HEK293 (cell line): ENCODE data around the gene YPEL5.

Source experiments
- CTCF ChIA-PET: fragments of 350-600 bp; formaldehyde crosslinking; extraction: SDS; loops from one replicate; lab custom pipeline; 2021; ENCODE audit warnings: antibody characterized with exemption; lab: Yijun Ruan, JAX
- POLR2A ChIA-PET: fragments of 300-600 bp; formaldehyde crosslinking; extraction: SDS; loops from one replicate; lab custom pipeline; 2020; ENCODE audit warnings: antibody characterized with exemption, inconsistent platforms; lab: Yijun Ruan, JAX
- H3K27ac ChIP-seq: fragments of 200-500 bp; sonication (Bioruptor generic); 2 replicates; pipeline ENCODE4 v1.5.1; 2014; ENCODE audit warnings: low read depth, low read length, control low read depth, inconsistent platforms; ENCODE audit errors: extremely low read depth
- H3K36me3 ChIP-seq, 2 experiments: fragments of 200-500 bp in 1 of 2; sonication (Bioruptor generic) in 1 of 2; 1 replicate in 1 of 2; 2 replicates in 1 of 2; pipeline ENCODE4 v1.5.1; 2014 to 2017; ENCODE audit warnings: inconsistent platforms in 2 of 2, low read length in 2 of 2; ENCODE audit not compliant: control insufficient read depth in 2 of 2, insufficient read depth in 1 of 2
- H3K4me1 ChIP-seq: fragments of 200-500 bp; sonication (Bioruptor generic); 2 replicates; pipeline ENCODE4 v1.5.1; 2014; ENCODE audit warnings: mild to moderate bottlenecking, low read length, inconsistent platforms; ENCODE audit not compliant: control insufficient read depth, insufficient read depth
- H3K4me3 ChIP-seq: 2 replicates; pipeline ENCODE4 v1.5.1; 2011; ENCODE audit warnings: low read depth, mild to moderate bottlenecking, control low read depth, low read length, moderate library complexity
- H3K9me3 ChIP-seq: fragments of 200-500 bp; sonication (Bioruptor generic); 2 replicates; pipeline ENCODE4 v1.5.1; 2014; ENCODE audit warnings: low read depth, low read length, inconsistent platforms; ENCODE audit not compliant: control insufficient read depth, insufficient read depth
- GLI4 ChIP-seq: fragments of 450-650 bp; formaldehyde crosslinking; IDR thresholded peaks from 2 replicates; pipeline ENCODE4 v1.5.1; 2016; ENCODE audit warnings: missing biosample characterization, missing genetic modification characterization
- KLF7 ChIP-seq: fragments of 450-650 bp; formaldehyde crosslinking; IDR thresholded peaks from 2 replicates; pipeline ENCODE4 v1.5.1; 2016; ENCODE audit warnings: missing biosample characterization, missing genetic modification characterization, borderline replicate concordance
- KLF8 ChIP-seq: fragments of 450-650 bp; formaldehyde crosslinking; IDR thresholded peaks from 2 replicates; pipeline ENCODE4 v1.5.1; 2016; ENCODE audit warnings: missing biosample characterization, missing genetic modification characterization
- ZBTB20 ChIP-seq: fragments of 450-650 bp; formaldehyde crosslinking; IDR thresholded peaks from 2 replicates; pipeline ENCODE4 v1.5.1; 2016; ENCODE audit warnings: missing biosample characterization, missing genetic modification characterization
- ZNF132 ChIP-seq: fragments of 450-650 bp; formaldehyde crosslinking; IDR thresholded peaks from 2 replicates; pipeline ENCODE4 v1.5.1; 2017; ENCODE audit warnings: missing biosample characterization, missing genetic modification characterization, borderline replicate concordance
- ZNF184 ChIP-seq: fragments of 450-650 bp; IDR thresholded peaks from 2 replicates; pipeline ENCODE4 v1.5.1; 2018; ENCODE audit warnings: missing biosample characterization, mild to moderate bottlenecking, missing genetic modification characterization
- ZNF24 ChIP-seq: fragments of 450-650 bp; formaldehyde crosslinking; IDR thresholded peaks from 2 replicates; pipeline ENCODE4 v1.5.1; 2016; ENCODE audit warnings: missing biosample characterization, missing genetic modification characterization
- ZNF248 ChIP-seq: fragments of 450-650 bp; formaldehyde crosslinking; IDR thresholded peaks from 2 replicates; pipeline ENCODE4 v1.5.1; 2017; ENCODE audit warnings: missing biosample characterization, missing genetic modification characterization
- ZNF366 ChIP-seq: fragments of 450-650 bp; formaldehyde crosslinking; conservative IDR thresholded peaks from 2 replicates; pipeline ENCODE4 v1.5.1; 2016; ENCODE audit warnings: missing biosample characterization, missing genetic modification characterization
- ZNF433 ChIP-seq: fragments of 450-650 bp; formaldehyde crosslinking; IDR thresholded peaks from 2 replicates; pipeline ENCODE4 v1.5.1; 2016; ENCODE audit warnings: missing biosample characterization, missing genetic modification characterization, low read depth
- ZNF626 ChIP-seq: fragments of 450-650 bp; sonication (Bioruptor Pico); formaldehyde crosslinking; IDR thresholded peaks from 2 replicates; pipeline ENCODE4 v1.5.1; 2018; ENCODE audit warnings: missing biosample characterization, missing genetic modification characterization, inconsistent platforms
- ZNF660 ChIP-seq: fragments of 450-650 bp; IDR thresholded peaks from 2 replicates; pipeline ENCODE4 v1.5.1; 2018; ENCODE audit warnings: missing biosample characterization, mild to moderate bottlenecking, missing genetic modification characterization
- ZNF747 ChIP-seq: fragments of 450-650 bp; formaldehyde crosslinking; IDR thresholded peaks from 2 replicates; pipeline ENCODE4 v1.5.1; 2016; ENCODE audit warnings: missing biosample characterization, missing genetic modification characterization
- ZNF785 ChIP-seq: fragments of 450-650 bp; formaldehyde crosslinking; IDR thresholded peaks from 2 replicates; pipeline ENCODE4 v1.5.1; 2016; ENCODE audit warnings: missing biosample characterization, missing genetic modification characterization
- ZNF837 ChIP-seq: fragments of 450-650 bp; formaldehyde crosslinking; IDR thresholded peaks from 2 replicates; pipeline ENCODE4 v1.5.1; 2016; ENCODE audit warnings: missing biosample characterization, missing genetic modification characterization
- ZXDB ChIP-seq: fragments of 450-650 bp; formaldehyde crosslinking; IDR thresholded peaks from 2 replicates; pipeline ENCODE4 v1.5.1; 2016; ENCODE audit warnings: missing biosample characterization, missing genetic modification characterization
- TF ChIP-seq, protein P1 (sequence below): fragments of 450-650 bp; IDR thresholded peaks from 2 replicates; pipeline ENCODE4 v1.5.1; 2018; ENCODE audit warnings: missing biosample characterization, mild to moderate bottlenecking, missing genetic modification characterization
- TF ChIP-seq, protein P2 (sequence below): fragments of 450-650 bp; formaldehyde crosslinking; IDR thresholded peaks from 2 replicates; pipeline ENCODE4 v1.5.1; 2016; ENCODE audit warnings: missing biosample characterization, missing genetic modification characterization
- TF ChIP-seq, protein P3 (sequence below): fragments of 450-650 bp; formaldehyde crosslinking; IDR thresholded peaks from 2 replicates; pipeline ENCODE4 v1.5.1; 2016; ENCODE audit warnings: missing biosample characterization, missing genetic modification characterization, low read depth
- TF ChIP-seq, protein P4 (sequence below): fragments of 450-650 bp; formaldehyde crosslinking; IDR thresholded peaks from 2 replicates; pipeline ENCODE4 v1.5.1; 2016; ENCODE audit warnings: missing biosample characterization, missing genetic modification characterization, borderline replicate concordance
- TF ChIP-seq, protein P5 (sequence below): fragments of 450-650 bp; formaldehyde crosslinking; IDR thresholded peaks from 2 replicates; pipeline ENCODE4 v1.5.1; 2016; ENCODE audit warnings: missing biosample characterization, missing genetic modification characterization

The YPEL5 gene

DNA sequence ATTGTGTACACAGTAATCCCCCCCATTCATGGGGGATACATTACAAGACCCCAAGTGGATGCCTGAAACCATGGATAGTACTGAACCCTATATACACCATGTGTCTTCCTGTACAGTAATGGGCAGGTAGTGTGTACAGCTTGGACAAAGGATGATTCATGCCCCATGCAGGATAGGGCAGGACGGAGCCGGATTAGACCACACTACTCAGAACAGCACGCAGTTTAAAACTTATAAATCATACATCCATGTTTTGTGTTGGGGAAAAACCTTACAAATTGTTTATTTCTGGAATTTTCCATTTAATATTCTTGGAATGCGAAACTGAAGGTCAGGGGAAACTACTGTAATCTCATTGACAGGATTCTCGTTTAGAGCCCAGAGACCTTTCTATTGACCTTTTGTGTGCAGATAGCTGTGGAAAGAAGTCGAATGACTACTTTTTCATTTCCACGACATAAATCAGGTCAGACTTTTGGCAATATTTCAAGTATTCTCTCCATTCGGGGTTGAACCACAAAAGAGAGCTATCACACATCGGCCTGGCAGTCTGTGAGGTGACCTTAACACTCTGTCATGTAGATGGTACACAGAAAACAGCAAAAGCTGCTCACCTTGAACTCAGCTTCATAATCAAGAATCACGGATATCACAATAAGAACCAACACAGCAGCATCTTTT, 9.9 kb upstream of the YPEL5 start:
- ChIA-PET CTCF (interaction anchor here (0.8 to 1.4 kb wide), 4 partner anchors 9 to 21 kb away, joined by 3 to 6 read pairs (median 3); partner anchors contain the start of gene YPEL5), POLR2A (interaction anchor here (1.8 kb wide), 1 partner anchor 10 kb away, joined by 14 read pairs; the partner anchor contains the start of gene YPEL5)
- no peaks in the 10 kb centered on the region for H3K9me3 ChIP-seq
- H3K4me3 ChIP-seq: no peak overlapping the region
- no peaks in the 10 kb centered on the region for H3K36me3 ChIP-seq
- TF ChIP-seq, protein P1, sequence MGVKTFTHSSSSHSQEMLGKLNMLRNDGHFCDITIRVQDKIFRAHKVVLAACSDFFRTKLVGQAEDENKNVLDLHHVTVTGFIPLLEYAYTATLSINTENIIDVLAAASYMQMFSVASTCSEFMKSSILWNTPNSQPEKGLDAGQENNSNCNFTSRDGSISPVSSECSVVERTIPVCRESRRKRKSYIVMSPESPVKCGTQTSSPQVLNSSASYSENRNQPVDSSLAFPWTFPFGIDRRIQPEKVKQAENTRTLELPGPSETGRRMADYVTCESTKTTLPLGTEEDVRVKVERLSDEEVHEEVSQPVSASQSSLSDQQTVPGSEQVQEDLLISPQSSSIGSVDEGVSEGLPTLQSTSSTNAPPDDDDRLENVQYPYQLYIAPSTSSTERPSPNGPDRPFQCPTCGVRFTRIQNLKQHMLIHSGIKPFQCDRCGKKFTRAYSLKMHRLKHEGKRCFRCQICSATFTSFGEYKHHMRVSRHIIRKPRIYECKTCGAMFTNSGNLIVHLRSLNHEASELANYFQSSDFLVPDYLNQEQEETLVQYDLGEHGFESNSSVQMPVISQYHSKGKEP (tag by site-specific recombination): no peak
- TF ChIP-seq GLI4 (tag by site-specific recombination): no peak
- no peak for TF ChIP-seq ZNF132 (tag by site-specific recombination)
- no peak for TF ChIP-seq ZNF184 (tag by site-specific recombination)
- TF ChIP-seq, all 188 proteins: peak for 0
- Histone ChIP-seq H3K4me1 (no peaks in the 10 kb centered on the region), H3K27ac (no peak overlapping the region)

DNA sequence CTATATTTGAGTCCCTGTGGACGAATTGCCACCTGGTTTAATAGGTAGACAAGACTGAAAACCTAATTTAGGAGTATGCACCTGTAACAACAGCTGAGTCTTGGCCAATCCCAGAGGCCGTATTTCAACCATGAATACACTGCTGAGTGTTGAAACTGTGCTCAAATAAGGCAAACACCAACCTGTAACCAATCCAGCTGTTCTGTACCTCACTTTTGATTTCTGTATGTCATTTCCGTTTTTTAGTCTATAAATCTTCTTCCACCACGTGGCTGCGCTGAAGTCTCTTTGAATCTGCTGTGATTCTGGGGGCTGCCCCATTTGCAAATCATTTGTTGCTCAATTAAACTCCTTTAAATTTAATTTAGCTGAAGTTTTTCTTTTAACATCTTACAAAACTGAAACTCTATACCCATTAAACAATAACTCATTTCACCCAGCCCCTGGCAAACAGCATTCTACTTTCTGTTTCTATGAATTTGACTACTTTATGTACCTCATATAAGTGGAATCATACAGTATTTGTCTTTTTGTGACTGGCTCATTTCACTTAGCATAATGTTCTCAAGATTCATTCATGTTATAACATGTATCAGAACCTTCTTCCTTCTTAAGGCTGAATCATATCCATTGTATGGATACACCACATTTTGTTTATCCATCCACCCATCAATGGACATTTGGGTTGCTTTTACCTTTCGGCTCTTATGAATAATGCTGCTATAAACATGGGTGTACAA, 7.5 kb upstream of the YPEL5 start:
- CTCF ChIA-PET: interaction anchor here (0.8 to 1.3 kb wide), 2 partner anchors 21 to 24 kb away, joined by 3 to 9 read pairs; no protein-coding TSS in a partner anchor
- no peak overlapping the region for H3K4me3 ChIP-seq
- H3K4me1 ChIP-seq: no peaks in the 10 kb centered on the region
- H3K36me3 ChIP-seq: no peaks in the 10 kb centered on the region
- POLR2A ChIA-PET: no interaction called here
- H3K27ac ChIP-seq: no peak overlapping the region
- TF ChIP-seq ZNF433 (tag by site-specific recombination): no peak
- TF ChIP-seq ZNF132 (tag by site-specific recombination): no peak
- no peak for TF ChIP-seq KLF7 (tag by site-specific recombination)
- TF ChIP-seq, protein P2, sequence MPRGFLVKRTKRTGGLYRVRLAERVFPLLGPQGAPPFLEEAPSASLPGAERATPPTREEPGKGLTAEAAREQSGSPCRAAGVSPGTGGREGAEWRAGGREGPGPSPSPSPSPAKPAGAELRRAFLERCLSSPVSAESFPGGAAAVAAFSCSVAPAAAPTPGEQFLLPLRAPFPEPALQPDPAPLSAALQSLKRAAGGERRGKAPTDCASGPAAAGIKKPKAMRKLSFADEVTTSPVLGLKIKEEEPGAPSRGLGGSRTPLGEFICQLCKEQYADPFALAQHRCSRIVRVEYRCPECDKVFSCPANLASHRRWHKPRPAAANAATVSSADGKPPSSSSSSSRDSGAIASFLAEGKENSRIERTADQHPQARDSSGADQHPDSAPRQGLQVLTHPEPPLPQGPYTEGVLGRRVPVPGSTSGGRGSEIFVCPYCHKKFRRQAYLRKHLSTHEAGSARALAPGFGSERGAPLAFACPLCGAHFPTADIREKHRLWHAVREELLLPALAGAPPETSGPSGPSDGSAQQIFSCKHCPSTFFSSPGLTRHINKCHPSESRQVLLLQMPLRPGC (tag by site-specific recombination): no peak
- TF ChIP-seq ZNF24 (tag by site-specific recombination): no peak
- TF ChIP-seq ZNF837 (tag by site-specific recombination): no peak
- TF ChIP-seq, protein P1 (tag by site-specific recombination): no peak
- no peak for TF ChIP-seq ZNF626 (tag by site-specific recombination)
- no peak for TF ChIP-seq ZBTB20
- TF ChIP-seq ZNF184 (tag by site-specific recombination): no peak
- no peak for TF ChIP-seq ZNF785 (tag by site-specific recombination)
- TF ChIP-seq ZNF747 (tag by site-specific recombination): no peak
- no peak for TF ChIP-seq ZXDB (tag by site-specific recombination)
- no peak for TF ChIP-seq ZNF248 (tag by site-specific recombination)
- TF ChIP-seq, protein P3, sequence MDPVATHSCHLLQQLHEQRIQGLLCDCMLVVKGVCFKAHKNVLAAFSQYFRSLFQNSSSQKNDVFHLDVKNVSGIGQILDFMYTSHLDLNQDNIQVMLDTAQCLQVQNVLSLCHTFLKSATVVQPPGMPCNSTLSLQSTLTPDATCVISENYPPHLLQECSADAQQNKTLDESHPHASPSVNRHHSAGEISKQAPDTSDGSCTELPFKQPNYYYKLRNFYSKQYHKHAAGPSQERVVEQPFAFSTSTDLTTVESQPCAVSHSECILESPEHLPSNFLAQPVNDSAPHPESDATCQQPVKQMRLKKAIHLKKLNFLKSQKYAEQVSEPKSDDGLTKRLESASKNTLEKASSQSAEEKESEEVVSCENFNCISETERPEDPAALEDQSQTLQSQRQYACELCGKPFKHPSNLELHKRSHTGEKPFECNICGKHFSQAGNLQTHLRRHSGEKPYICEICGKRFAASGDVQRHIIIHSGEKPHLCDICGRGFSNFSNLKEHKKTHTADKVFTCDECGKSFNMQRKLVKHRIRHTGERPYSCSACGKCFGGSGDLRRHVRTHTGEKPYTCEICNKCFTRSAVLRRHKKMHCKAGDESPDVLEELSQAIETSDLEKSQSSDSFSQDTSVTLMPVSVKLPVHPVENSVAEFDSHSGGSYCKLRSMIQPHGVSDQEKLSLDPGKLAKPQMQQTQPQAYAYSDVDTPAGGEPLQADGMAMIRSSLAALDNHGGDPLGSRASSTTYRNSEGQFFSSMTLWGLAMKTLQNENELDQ (tag by site-specific recombination): no peak
- TF ChIP-seq KLF8: no peak
- TF ChIP-seq ZNF366 (tag by site-specific recombination): no peak
- TF ChIP-seq ZNF660 (tag by site-specific recombination): no peak
- TF ChIP-seq, protein P4, sequence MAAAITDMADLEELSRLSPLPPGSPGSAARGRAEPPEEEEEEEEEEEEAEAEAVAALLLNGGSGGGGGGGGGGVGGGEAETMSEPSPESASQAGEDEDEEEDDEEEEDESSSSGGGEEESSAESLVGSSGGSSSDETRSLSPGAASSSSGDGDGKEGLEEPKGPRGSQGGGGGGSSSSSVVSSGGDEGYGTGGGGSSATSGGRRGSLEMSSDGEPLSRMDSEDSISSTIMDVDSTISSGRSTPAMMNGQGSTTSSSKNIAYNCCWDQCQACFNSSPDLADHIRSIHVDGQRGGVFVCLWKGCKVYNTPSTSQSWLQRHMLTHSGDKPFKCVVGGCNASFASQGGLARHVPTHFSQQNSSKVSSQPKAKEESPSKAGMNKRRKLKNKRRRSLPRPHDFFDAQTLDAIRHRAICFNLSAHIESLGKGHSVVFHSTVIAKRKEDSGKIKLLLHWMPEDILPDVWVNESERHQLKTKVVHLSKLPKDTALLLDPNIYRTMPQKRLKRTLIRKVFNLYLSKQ: no peak
- TF ChIP-seq, protein P5, sequence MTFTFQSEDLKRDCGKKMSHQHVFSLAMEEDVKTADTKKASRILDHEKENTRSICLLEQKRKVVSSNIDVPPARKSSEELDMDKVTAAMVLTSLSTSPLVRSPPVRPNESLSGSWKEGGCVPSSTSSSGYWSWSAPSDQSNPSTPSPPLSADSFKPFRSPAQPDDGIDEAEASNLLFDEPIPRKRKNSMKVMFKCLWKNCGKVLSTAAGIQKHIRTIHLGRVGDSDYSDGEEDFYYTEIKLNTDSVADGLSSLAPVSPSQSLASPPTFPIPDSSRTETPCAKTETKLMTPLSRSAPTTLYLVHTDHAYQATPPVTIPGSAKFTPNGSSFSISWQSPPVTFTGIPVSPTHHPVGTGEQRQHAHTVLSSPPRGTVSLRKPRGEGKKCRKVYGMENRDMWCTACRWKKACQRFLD: no peak
- no peaks in the 10 kb centered on the region for H3K9me3 ChIP-seq
